NCI-H748 (cell line): ENCODE measurements around the gene TSACC.
"Not testable (repeated sequence)": the region's sequence is repeated elsewhere in the genome, so short reads cannot be mapped to it uniquely, and the experiment has no call there.

ENCODE experiments used
- DNase-seq: peaks from one replicate; lab custom pipeline; 2025; ENCODE audit not compliant: unreplicated experiment; lab: John Stamatoyannopoulos, UW

Gene TSACC

DNA sequence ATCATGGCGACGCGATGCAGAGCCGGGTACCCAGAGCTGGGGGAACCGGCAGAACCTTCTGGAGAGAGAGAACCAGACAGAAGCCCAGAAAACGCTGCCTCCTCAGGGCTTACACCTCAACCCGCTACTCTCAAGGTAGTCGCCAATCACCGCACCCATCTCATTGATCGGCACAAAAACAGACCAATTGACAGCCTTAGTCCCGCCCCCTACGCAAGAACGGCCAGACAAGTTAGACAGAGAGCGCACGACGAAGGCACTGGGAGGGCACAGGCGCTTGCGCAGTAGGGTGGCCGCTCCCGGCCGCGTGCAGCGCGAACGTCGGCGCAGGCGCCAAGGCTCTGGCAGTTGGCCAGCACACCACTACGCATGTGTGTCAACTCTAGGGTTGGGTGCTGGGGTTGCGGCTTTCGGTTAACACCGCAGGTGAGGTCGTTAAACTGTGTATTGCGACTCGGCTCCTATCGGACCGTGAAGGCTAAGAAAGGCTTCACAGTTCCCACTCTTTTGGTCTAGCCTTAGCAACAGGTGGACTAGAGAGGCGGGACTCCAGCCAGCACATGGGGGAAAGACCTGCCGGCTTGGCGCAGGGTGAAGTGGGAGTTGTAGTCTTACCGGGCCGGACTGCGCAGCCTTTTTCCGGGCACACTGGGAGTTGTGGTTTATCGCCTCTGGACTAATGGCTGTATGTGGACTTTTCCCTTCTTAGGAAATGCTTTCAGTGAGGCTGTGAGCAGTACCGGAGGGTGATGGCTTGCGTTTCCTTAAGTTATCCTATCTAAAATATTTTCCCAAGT lies at the start of gene TSACC, which contains the start of gene CCT3:
Gene TSACC, plus strand, starts transcription at position 347 of the 797 bp plus-strand sequence. CDS start 1,232 bp downstream, outside the sequence.
Gene CCT3, minus strand, starts transcription at position 113 of the 797 bp plus-strand sequence. Its CDS starts 108 bp downstream, at position 5.
- peak; percentile 99 for DNase-seq

DNA sequence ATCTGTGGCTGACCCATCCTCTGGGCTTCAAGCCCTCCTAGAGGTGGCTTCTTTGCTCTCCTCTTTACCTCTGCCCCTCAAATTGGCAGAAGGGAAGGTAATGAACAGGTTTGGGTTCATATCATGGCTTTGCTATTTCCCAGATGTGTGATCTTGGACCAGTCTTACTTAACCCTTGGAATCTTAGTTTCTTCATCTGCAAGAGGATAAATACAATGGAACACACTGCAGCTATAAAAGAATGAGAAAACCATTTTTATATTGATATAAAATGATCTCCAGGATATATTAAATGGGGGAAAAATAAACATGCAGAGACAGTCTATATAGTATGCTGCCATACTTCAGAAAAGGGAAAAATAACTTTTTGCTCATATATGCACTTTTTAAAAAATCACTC lies 48.5 kb upstream of the TSACC start:
- no peak for DNase-seq

DNA sequence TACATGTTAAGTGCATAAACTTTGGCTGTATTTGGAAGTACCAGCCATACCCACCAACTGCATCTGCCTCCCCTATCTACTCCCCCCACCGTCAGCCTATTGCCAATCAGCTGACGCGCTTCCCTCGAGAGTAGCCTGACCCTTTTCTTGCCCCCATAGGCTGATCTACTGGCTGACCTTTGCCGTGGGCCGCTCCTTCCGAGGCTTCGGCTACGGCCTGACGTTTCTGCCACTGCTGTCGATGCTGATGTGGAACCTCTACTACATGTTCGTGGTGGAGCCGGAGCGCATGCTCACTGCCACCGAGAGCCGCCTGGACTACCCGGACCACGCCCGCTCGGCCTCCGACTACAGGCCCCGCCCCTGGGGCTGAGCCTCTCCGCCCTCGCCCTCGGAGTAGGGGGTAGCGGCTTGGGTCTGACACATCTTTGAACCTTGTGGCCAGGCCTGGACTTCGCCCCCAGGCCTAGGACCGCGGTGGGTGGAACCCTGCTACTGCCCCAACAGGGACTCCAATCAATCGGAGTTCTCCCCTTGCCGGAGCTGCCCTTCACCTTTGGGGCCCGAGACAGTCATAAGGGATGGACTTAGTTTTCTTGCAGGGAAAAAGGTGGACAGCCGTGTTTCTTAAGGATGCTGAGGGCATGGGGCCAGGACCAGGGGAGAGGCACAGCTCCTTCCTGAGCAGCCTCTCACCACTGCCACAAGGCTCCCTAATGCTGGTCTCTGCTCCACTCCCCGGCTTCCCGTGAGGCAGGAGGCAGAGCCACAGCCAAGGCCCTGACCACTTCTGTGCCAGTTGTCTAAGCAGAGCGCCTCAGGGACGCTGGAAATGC lies 46.9 kb upstream of the TSACC start:
- peak; percentile 89 for DNase-seq

DNA sequence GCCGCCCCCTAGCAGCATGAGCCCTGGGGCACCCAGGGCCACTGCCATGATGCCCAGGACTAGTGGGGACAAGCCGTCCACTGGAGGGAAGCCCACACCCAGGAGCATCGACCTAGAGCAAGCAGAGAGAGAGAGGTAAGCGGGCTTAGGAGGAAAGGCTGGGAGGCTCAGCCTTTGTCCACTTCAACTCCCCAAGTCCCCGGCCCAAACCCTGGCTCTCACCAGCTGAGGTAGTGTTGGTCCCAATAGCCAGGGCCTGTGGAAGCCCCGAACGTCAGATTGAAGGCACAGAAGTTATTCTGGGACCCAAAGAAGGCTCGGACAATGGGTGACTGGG lies 45.3 kb upstream of the TSACC start:
- DNase-seq: no peak

DNA sequence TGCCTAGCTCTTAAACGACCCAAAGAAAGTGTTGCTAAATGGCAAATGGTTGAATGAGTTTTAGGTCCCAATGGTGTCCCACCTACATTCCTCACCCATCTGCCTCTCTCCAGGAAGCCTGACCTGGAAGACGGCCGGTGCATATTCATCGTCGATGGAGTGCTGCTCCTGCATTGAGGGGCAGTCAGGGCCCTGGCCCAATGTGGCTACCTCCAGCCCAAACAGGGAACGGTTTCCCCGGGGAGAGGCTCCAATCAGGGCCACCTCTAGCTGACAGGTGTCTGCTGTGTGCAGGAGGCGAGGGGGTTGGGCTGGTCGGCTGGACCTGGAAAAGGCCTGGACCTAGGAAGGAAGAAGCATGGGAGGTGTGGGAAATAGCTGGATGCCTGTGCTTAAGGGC lies 44.4 kb upstream of the TSACC start:
- no peak for DNase-seq

DNA sequence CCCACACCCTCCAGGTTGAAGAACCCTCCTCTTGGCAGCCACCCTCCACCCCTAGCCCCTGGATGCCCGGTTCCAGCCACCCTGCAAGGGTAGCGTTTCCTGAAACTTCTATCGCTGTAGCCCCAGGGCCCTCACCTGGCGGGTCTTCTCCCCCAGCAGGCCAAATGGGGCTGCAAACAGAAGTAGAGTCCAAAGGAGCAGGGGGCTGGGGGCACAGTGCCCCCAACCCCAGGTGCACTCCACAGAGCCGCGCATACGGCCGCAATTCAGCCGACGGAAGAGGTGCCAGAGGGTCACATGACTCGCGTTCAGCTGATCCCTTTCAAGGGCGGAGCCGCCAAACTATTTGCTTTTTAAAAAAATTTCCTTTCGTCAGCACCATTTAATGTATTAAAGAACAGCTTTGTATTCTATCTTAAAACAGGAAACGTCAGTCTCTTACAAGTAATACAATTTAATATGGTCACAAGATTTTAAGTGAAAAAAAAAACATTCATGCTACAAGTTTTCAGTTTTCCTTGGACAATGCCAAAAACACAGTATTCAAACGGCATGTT lies 42.9 kb upstream of the TSACC start, which contains the start of gene GLMP:
Gene GLMP, minus strand, starts transcription at position 289 of the 557 bp plus-strand sequence. Its CDS starts 34 bp downstream, at position 255.
- peak; percentile 51 for DNase-seq

DNA sequence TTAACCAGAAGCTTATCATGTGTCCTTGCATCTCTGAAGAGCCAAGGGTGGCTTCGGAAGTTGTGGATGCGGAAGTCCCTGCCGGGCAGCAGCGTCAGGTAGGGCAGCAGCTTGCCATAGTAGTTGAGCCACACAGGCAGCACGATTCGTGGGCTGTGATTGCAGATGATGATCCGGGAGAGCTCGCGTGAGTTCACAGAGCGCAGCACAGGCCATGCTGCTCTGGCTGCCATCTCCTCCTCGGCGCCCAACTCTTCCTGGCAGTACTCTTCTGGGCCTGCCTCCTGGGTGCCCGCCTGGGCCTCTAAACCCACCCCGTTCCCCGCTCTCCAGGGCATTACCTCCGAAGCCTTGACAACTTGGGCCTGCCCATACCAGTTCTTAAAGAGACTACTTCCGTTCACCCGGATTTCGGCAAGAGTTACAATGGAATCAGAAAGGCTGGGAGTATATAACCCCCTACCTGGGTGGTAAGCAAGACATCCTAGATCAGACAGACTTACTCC lies 39.4 kb upstream of the TSACC start, which contains the start of gene VHLL:
Gene VHLL, minus strand, starts transcription at position 456 of the 506 bp plus-strand sequence. Its CDS starts 118 bp downstream, at position 338.
- no peak for DNase-seq

DNA sequence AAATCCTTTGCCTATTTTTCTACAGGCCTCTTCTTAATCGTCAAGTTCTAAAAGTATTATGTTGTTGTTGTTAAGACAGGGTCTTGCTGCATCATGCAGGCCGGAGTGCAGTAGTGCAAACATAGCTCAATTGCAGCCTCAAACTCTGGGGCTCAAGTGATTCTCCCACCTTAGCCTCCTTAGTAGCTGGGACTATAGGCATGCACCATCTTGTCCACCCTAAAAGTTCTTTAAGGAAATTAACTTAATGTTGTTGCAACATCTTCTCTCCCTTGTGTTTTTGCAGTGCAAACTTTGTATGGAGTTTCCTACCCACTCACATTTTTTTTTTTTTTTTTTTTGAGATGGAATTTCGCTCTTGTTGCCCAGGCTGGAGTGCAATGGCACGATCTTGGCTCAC lies 35.1 kb upstream of the TSACC start:
- DNase-seq: no peak

DNA sequence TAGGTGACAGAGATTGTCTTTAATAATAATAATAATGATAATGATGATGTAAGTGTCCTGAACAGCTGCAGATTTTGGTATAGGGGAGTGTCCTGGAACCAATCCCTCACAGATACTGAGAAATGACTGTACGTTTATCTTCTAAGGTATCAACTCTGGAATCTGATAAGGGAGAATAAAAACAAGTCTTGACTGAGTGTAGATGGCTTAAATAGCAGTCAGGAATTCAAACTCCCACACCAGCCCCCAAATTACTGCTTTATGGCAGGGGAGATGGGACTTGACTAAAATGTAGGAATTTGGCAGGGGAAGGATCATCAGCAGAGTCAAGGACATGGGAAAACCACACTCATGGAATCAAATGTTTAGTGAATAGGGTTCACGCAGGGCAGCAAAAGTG lies 33.1 kb upstream of the TSACC start:
- DNase-seq: no peak

DNA sequence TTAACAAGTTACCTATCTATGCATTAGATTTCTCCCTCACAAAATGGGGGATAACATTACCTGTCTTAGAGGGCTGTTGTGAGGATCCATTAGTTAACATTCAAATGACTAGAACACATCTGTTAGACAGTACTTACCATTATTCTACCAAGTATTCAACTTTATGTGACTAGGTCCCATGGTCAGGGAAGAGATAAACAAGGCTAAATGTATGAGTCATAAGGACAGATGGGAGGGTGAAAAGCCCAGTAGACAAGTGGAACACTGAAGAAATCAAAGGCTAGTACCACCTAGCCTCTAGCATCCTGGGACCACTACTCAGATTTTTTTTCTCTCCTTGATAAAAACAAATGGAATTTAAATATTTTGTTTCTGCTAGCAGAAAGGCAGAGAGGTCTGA lies 30.2 kb upstream of the TSACC start:
- DNase-seq: no peak

DNA sequence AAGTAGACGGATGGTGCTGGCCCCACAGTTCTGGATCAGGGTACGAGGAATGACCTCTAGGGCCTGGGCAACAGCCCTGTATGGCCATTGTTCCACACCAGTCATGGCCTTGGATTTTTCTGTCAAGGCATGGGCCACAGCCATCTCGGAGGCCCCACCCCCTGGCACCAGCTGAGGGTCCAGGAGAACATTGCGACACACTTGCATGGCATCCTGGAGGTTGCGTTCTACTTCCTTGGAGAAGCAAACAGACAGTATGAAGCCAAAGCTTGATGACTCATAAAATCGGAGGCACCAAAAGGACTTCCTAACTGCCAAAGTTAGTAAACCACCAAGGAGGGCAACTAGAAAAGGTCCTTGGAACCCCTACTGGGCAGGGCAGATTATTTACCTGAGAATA lies 27.4 kb upstream of the TSACC start:
- no peak for DNase-seq

DNA sequence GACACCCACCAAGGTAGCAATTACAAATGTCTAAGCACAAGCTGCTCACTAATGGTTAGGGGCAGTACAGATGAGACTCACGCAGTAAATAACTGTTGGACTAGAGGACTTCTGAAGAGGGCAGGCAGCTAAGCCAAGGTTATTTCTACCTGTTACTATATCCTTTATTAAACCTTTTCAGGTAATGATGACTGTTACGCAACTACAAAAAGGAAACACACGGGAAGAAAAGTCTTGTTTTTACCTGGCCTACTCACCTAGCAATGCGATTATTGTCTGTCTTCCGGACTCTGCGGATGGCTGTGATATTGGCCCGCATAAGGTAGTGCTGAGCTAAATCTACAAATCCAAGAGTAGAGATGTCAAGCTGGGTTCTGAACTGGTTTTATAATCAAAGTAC lies 21.4 kb upstream of the TSACC start:
- no peak for DNase-seq

DNA sequence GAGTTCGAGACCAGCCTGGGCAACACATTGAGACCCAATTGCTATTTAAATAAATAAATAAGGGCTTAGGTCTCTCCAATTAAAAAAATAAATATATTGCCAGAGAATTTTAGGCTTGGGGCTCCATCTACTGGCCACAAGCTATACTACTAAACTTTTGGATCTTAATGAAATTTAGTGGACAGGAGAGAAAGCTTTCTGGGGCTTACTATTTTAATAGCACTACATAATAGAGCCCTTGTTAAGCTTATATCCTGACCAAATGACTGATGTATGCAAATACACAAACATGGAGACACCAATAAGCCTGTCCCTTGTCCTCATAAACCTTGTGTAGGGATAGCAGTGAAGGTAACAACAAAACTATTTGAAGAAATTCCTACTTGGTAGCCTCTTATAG lies 18.7 kb upstream of the TSACC start:
- DNase-seq: peak; percentile 9

DNA sequence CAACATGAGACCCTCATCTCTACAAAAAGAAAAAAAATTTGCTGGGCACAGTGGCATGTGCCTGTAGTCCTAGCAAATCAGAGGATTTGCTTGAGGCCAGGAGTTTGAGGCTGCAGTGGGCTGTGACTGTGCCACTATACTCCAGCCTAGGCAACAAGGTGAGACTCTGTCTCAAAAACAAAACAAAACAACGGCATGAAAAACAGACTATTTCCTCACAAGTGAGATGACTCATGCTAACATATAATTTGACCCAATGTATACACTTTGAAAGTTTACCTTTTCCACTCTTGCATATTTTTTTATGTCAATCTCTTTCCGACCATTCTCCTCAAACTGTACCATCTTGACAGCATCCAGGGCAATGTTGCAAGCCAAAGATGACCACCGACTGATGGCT lies 17.8 kb upstream of the TSACC start:
- no peak for DNase-seq

DNA sequence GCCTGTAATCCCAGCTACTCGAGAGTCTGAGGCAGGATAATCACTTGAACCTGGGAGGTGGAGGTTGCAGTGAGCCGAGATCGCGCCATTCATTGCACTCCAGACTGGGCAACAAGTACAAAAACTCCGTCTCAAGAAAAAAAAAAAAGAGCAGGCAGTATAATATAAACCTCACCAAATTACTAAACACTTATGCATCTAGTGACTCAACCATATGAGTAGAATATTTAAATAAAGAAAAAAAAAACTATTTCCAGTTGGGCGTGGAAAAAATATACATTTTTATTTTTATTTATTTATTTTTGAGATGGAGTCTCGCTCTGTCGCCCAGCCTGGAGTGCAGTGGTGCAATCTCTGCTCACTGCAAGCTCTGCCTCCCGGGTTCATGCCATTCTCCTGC lies 15.1 kb upstream of the TSACC start:
- not testable (repeated sequence) for DNase-seq

DNA sequence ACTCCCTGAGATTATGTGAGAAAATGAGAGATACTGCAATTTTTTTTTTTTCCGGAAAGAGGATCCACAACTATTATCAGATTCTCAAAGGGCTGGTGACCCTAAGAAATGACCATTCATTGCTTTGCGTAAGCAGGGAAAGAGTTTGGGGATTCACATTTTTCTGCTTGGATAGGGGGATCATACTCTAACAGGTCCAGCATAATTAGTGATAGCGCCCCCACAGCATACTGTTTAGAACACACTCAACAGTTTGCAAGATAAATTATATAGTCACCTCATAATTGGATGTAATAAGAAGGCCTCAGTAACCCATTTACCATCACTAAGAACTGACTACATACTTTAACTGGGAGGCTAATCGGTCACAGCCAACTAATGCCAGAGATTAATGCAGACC lies 2.1 kb upstream of the TSACC start:
- no peak for DNase-seq

DNA sequence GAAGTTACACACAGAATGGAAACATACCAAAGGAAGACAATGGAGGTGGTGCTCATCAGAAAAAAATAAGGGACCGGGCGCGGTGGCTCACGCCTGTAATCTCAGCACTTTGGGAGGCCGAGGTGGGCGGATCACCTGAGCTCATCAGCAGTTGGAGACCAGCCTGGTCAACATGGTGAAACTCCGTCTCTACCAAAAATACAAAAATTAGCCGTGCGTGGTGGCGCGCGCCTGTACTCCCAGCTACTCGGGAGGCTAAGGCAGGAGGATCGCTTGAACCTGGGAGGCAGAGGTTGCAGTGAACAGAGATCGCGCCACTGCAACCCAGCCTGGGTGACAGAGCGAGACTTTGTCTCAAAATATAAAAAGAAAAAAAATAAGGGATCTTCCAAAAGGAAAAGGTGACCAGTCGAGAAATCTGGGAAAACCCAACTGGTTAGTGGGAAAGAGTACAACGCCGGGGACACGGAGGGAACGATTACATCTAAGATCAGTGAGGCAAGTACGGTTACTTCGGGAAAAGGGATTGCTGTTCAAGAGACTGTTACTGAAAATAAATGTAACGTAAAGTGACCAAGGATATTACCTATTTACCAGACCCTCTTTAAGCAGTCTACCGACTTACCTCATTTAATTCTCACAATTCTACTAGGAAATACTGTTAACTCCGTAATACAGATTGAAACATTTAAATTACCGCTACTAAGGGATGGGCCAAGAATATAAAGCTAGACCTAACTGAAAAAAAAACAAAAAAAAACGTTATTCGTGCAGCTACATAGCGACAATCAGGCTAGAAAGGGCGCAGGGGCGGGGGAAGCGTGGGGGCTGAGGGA lies 1.1 kb upstream of the TSACC start:
- no peak for DNase-seq

DNA sequence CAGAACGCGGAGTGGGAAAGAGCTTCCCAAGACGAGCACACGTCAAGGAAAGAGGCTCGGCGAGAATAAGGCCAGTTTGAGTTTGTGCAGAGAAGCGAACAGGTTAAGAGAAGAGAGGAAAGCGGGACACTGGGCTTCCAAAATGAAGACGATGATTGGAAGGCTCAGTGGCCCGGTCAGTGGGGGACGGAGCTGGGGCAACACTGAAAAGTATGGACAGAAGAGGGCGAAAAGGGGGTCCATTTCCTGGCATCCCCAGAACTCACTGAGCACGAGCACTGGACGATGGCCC lies 492 bp upstream of the TSACC start:
- DNase-seq: no peak

DNA sequence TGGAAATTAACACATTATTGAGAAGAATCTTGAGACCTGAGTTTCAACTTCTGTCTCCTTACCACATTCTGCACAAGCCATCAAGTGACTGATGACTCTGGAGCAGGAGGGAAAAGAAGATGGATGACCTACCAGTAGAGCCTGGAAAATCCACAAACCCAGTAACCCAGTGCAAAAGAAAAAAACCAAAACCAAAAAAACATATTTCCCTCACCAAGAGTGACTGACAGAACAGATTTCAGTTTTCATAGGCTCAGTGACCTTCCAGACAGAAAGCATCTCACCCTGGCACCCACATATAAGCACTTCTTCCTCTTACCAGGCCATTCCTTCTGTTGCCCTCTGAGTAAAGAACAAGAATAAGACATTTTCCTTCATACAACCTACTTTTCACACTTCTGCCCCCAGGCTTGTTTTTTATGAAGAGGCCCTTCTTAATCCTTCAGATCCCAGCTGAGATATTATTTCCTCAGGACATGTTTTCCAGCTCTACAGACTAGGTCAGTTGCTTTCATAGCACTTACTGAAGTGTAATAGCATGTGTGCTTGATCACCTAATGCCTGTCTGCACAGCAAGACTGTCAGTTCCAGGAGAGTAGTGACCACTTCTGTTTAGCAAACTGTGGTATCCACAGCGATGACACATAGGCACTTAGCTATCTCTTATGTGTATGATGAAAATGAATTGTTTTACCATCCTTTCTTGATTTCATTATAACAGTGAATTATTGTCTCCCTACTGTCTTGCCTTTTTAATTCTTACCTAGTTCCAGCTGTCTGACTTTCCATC lies 4.0 kb downstream of the TSACC start:
- DNase-seq: no peak

DNA sequence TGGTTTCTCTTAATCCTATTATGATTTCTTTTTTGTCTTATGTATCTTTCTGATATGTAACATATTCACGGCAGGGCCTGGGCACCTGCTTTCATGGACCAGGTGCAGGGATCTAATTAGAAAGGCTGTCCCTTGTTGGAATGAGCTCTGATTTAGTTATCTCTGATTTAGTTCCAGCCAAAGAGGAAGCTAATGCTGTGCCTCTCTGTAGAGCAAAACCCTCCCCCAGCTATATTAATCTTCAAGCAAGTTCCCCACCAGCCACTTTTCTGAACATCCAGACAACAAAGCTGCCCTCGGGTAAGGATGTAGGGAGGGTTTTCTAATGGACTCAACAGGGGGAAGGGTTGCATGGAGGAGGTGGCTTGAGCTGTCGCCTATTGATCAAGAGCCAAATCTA lies 6.1 kb downstream of the TSACC start:
- DNase-seq: no peak
